ENCODE data around the gene LACTB. TPM values are rescaled to one million over a fixed set of nuclear protein-coding genes. Genes with fewer than 3 reads are reported as not detected.
A peak's percentile ranks its signal among the peaks of the same experiment; 100 is the strongest.

The LACTB gene
- total and polyA plus RNA-seq, 2 experiments from 2014 or later: 15.2 to 20.9 TPM

GRCh38 chr15:63114465-63114864 is 7.2 kb upstream of the LACTB start:
- TF ChIP-seq ZNF462 (CRISPR knock-in tag; IDR thresholded peaks at IDR 0.05) (no peak), POLR2AphosphoS5 (IDR thresholded peaks at IDR 0.05; ENCODE audit: low read depth) (no peak), NANOG (IDR thresholded peaks at IDR 0.05; ENCODE audit: borderline replicate concordance) (no peak), REST (IDR thresholded peaks at IDR 0.05; ENCODE audit: unreplicated experiment) (no peak), EZH2 (IDR thresholded peaks at IDR 0.05; ENCODE audit: low read depth, unreplicated experiment) (no peak), STAT1 (IDR thresholded peaks at IDR 0.05; ENCODE audit: unreplicated experiment) (no peak), CREB1 (CRISPR knock-in tag; IDR thresholded peaks at IDR 0.05; ENCODE audit: low read depth) (no peak), ZNF114 (CRISPR knock-in tag; IDR thresholded peaks at IDR 0.05) (no peak), EZH2phosphoT487 (IDR thresholded peaks at IDR 0.05; ENCODE audit: unreplicated experiment) (no peak), ZNF331 (CRISPR knock-in tag; IDR thresholded peaks at IDR 0.05; ENCODE audit: low read depth) (no peak)
- H3F3A ChIP-seq (replicated peaks; ENCODE audit: low read depth): no peaks in the 10 kb centered on the region
- no peaks in the 10 kb centered on the region for H3K27me3 ChIP-seq (ENCODE audit: insufficient read depth)
- no peak overlapping the region for H3K4me3 Mint-ChIP-seq
- no peaks in the 10 kb centered on the region for H3K36me3 Mint-ChIP-seq (ENCODE audit: low read depth)
- no peak overlapping the region for H3K27ac ChIP-seq (ENCODE audit: low read depth)
- no peaks in the 10 kb centered on the region for H3K4me1 Mint-ChIP-seq
- H3K4me3 ChIP-seq: no peak overlapping the region
- H3K4me1 ChIP-seq (ENCODE audit: insufficient read depth): no peaks in the 10 kb centered on the region
- H4K20me1 ChIP-seq (replicated peaks; ENCODE audit: insufficient read depth): no peaks in the 10 kb centered on the region
- no peaks in the 10 kb centered on the region for H3K27me3 Mint-ChIP-seq (ENCODE audit: insufficient read depth, low read depth, poor library complexity)
- H3K27ac Mint-ChIP-seq: no peak overlapping the region
- peaks cover under 1% of the 10 kb centered on the region; the same call in 2 of the 3 replicates for H3K9me3 Mint-ChIP-seq
- H3K9me2 ChIP-seq (ENCODE audit: insufficient read depth): no peaks in the 10 kb centered on the region
- DNase-seq (ENCODE audit: low spot score) (no peak), ATAC-seq (no peak)
- H3K4me2 ChIP-seq: no peak overlapping the region
- H3K79me2 ChIP-seq (replicated peaks; ENCODE audit: insufficient read depth): no peaks in the 10 kb centered on the region
- H2AFZ ChIP-seq: 0 out of 2 replicates have a peak overlapping the region, but pooled peaks have one; percentile 59
- H3K36me3 ChIP-seq (ENCODE audit: insufficient read depth): no peaks in the 10 kb centered on the region

Measured in GM23338 (cell line).